Measurements from ENCODE around the gene XKRX.

The XKRX gene

DNA sequence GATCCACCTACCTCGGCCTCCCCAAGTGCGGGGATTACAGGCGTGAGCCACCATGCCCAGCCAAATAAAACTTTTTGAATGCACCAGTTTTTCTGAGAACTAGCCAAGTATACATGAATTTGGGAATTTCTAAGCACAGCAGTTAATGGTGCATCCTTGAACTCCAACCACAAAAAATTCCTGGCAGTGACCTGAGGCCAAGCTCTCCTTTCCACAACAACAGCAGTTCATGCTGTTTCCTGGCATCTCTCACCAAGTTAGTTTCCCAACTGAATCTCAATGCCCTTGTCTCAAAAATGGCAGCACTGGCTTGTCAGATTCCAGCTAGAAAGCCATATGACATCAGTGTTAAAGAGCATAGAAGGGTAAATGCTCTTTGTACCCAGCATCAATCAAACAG lies 15.9 kb upstream of the XKRX start:
- Histone ChIP-seq H3K4me2 (ENCODE audit: insufficient read depth, low read length) (no peak overlapping the region), H3K27ac (ENCODE audit: low read length) (no peak overlapping the region), H3K4me3 (ENCODE audit: low read depth in 1 of 2, low read length in 2 of 2) (no peak overlapping the region), H4K20me1 (ENCODE audit: insufficient read depth, low read length) (no peaks in the 10 kb centered on the region), H3K27me3 (ENCODE audit: insufficient read depth, low read length, poor library complexity) (no peaks in the 10 kb centered on the region), H3K9ac (ENCODE audit: low read depth, low read length) (no peak overlapping the region), H3K9me3 (ENCODE audit: insufficient read depth, low read length, severe bottlenecking) (no peaks in the 10 kb centered on the region), H3K36me3 (ENCODE audit: insufficient read depth, low read length) (no peaks in the 10 kb centered on the region), H3K79me2 (ENCODE audit: insufficient read depth, low read length) (no peaks in the 10 kb centered on the region), H3K4me1 (ENCODE audit: insufficient read depth, low read length) (no peaks in the 10 kb centered on the region), H2AFZ (ENCODE audit: low read depth, low read length) (no peak overlapping the region)
- no peak for ATAC-seq (ENCODE audit: insufficient read depth, low read depth)
- no peak for DNase-seq
- TF ChIP-seq EZH2 (IDR thresholded peaks at IDR 0.05; ENCODE audit: borderline replicate concordance, low read depth, low read length, severe bottlenecking) (no peak), CTCF (IDR thresholded peaks at IDR 0.05; ENCODE audit: borderline replicate concordance, extremely low read depth, low read length, poor library complexity, severe bottlenecking) (no peak)

DNA sequence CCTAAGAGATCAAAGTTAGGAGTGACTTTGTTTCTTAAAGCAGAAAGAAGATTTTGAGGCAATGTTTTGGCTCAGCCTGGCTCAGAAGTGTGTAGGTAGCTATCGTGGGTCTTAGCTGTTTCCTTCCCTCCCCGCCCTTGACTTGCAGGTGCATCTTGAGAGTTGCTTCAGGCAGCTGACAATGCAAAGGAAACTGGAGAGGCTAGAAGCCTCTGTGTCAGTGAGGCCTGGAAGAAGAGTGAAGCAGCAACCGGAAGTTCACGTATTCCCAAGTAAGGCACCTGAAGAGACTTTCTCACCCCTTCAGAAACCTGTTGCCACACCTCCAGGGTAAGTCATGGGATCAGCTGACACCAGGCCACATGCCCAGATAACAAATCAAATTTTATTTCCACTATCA lies 10.6 kb upstream of the XKRX start:
- no peak overlapping the region for H3K4me2 ChIP-seq (ENCODE audit: insufficient read depth, low read length)
- H3K9ac ChIP-seq (ENCODE audit: low read depth, low read length): no peak overlapping the region
- TF ChIP-seq CTCF (IDR thresholded peaks at IDR 0.05; ENCODE audit: borderline replicate concordance, extremely low read depth, low read length, poor library complexity, severe bottlenecking) (no peak), EZH2 (IDR thresholded peaks at IDR 0.05; ENCODE audit: borderline replicate concordance, low read depth, low read length, severe bottlenecking) (no peak)
- H3K79me2 ChIP-seq (ENCODE audit: insufficient read depth, low read length): no peaks in the 10 kb centered on the region
- no peaks in the 10 kb centered on the region for H4K20me1 ChIP-seq (ENCODE audit: insufficient read depth, low read length)
- H3K4me1 ChIP-seq (ENCODE audit: insufficient read depth, low read length): no peaks in the 10 kb centered on the region
- no peak overlapping the region for H2AFZ ChIP-seq (ENCODE audit: low read depth, low read length)
- no peak overlapping the region for H3K27ac ChIP-seq (ENCODE audit: low read length)
- no peaks in the 10 kb centered on the region for H3K27me3 ChIP-seq (ENCODE audit: insufficient read depth, low read length, poor library complexity)
- DNase-seq (no peak), ATAC-seq (ENCODE audit: insufficient read depth, low read depth) (no peak)
- no peak overlapping the region for H3K4me3 ChIP-seq (ENCODE audit: low read depth in 1 of 2, low read length in 2 of 2)
- H3K36me3 ChIP-seq (ENCODE audit: insufficient read depth, low read length): no peaks in the 10 kb centered on the region
- H3K9me3 ChIP-seq (ENCODE audit: insufficient read depth, low read length, severe bottlenecking): no peaks in the 10 kb centered on the region

GRCh38 chrX:100935767-100936166 lies 7.0 kb upstream of the XKRX start:
- no peaks in the 10 kb centered on the region for H4K20me1 ChIP-seq (ENCODE audit: insufficient read depth, low read length)
- H3K27me3 ChIP-seq (ENCODE audit: insufficient read depth, low read length, poor library complexity): no peaks in the 10 kb centered on the region
- H3K36me3 ChIP-seq (ENCODE audit: insufficient read depth, low read length): no peaks in the 10 kb centered on the region
- no peak for TF ChIP-seq EZH2 (IDR thresholded peaks at IDR 0.05; ENCODE audit: borderline replicate concordance, low read depth, low read length, severe bottlenecking)
- no peak for TF ChIP-seq CTCF (IDR thresholded peaks at IDR 0.05; ENCODE audit: borderline replicate concordance, extremely low read depth, low read length, poor library complexity, severe bottlenecking)
- H3K9ac ChIP-seq (ENCODE audit: low read depth, low read length): no peak overlapping the region
- DNase-seq: no peak
- H3K9me3 ChIP-seq (ENCODE audit: insufficient read depth, low read length, severe bottlenecking): no peaks in the 10 kb centered on the region
- no peak overlapping the region for H3K4me2 ChIP-seq (ENCODE audit: insufficient read depth, low read length)
- no peaks in the 10 kb centered on the region for H3K79me2 ChIP-seq (ENCODE audit: insufficient read depth, low read length)
- no peak overlapping the region for H3K4me3 ChIP-seq (ENCODE audit: low read depth in 1 of 2, low read length in 2 of 2)
- ATAC-seq (ENCODE audit: insufficient read depth, low read depth): no peak
- no peak overlapping the region for H3K27ac ChIP-seq (ENCODE audit: low read length)
- no peak overlapping the region for H2AFZ ChIP-seq (ENCODE audit: low read depth, low read length)
- H3K4me1 ChIP-seq (ENCODE audit: insufficient read depth, low read length): no peaks in the 10 kb centered on the region

GRCh38 chrX:100931925-100932285 lies 3.2 kb upstream of the XKRX start:
- TF ChIP-seq EZH2 (IDR thresholded peaks at IDR 0.05; ENCODE audit: borderline replicate concordance, low read depth, low read length, severe bottlenecking): no peak
- TF ChIP-seq CTCF (IDR thresholded peaks at IDR 0.05; ENCODE audit: borderline replicate concordance, extremely low read depth, low read length, poor library complexity, severe bottlenecking): no peak
- DNase-seq (no peak), ATAC-seq (ENCODE audit: insufficient read depth, low read depth) (no peak)
- Histone ChIP-seq H3K9ac (ENCODE audit: low read depth, low read length) (no peak overlapping the region), H3K4me2 (ENCODE audit: insufficient read depth, low read length) (no peak overlapping the region), H3K27ac (ENCODE audit: low read length) (no peak overlapping the region), H3K4me3 (ENCODE audit: low read depth in 1 of 2, low read length in 2 of 2) (no peak overlapping the region), H4K20me1 (ENCODE audit: insufficient read depth, low read length) (no peaks in the 10 kb centered on the region), H2AFZ (ENCODE audit: low read depth, low read length) (no peak overlapping the region), H3K4me1 (ENCODE audit: insufficient read depth, low read length) (no peaks in the 10 kb centered on the region), H3K27me3 (ENCODE audit: insufficient read depth, low read length, poor library complexity) (no peaks in the 10 kb centered on the region), H3K9me3 (ENCODE audit: insufficient read depth, low read length, severe bottlenecking) (no peaks in the 10 kb centered on the region), H3K79me2 (ENCODE audit: insufficient read depth, low read length) (no peaks in the 10 kb centered on the region), H3K36me3 (ENCODE audit: insufficient read depth, low read length) (no peaks in the 10 kb centered on the region)

Measured in DND-41 (cell line).